22Rv1 (cell line): ENCODE results near the gene SPECC1L.

Experiments
- CTCF ChIP-seq: fragments of 450-650 bp; IDR thresholded peaks from 2 replicates; pipeline ENCODE4 v1.5.1; 2017; ENCODE audit warnings: mild to moderate bottlenecking
- ZFX ChIP-seq: fragments of 450-650 bp; IDR thresholded peaks from 2 replicates; pipeline ENCODE4 v1.6.1; 2017; ENCODE audit warnings: antibody characterized with exemption, borderline replicate concordance

GRCh38 chr22:24327832-24328231 lies 57.2 kb downstream of the SPECC1L start:
- TF ChIP-seq CTCF (no peak), ZFX (no peak)
